ENCODE data around the gene MOB3A. TPM values are rescaled to one million over a fixed set of nuclear protein-coding genes. Genes with fewer than 3 reads are reported as not detected.

Gene MOB3A
- total RNA-seq, 1 donor from 2014 or later = 15.8 TPM

DNA sequence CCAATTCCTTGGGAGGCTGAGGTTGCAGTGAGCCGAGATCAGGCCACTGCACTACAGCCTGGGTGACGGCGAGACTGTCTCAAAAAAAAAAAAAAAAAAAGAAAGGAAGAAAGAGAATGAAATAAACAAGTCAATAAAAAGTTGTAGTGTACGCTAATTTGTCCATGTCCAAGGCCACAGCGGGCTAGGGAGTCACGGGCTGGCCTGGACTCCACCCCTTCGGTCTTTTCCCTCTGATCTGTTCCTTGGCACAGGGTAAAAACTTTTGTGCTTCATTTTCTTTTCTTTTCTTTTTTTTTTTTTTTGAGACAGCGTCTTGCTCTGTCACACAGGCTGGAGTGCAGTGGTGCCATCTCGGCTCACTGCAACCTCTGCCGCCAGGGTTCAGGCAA lies 25.7 kb downstream of the MOB3A start:
- H3K36me3 ChIP-seq (ENCODE audit: control insufficient read depth, insufficient read depth, low read length) = peaks cover 14% of the 10 kb centered on the region
- no peak overlapping the region for H3K4me3 ChIP-seq (ENCODE audit: low read depth, low read length)
- DNase-seq (ENCODE audit: low read depth) (no peak), FAIRE-seq (no peak)
- H3K27me3 ChIP-seq (ENCODE audit: control insufficient read depth, insufficient read depth, low read length) = no peaks in the 10 kb centered on the region
- TF ChIP-seq, protein P1, sequence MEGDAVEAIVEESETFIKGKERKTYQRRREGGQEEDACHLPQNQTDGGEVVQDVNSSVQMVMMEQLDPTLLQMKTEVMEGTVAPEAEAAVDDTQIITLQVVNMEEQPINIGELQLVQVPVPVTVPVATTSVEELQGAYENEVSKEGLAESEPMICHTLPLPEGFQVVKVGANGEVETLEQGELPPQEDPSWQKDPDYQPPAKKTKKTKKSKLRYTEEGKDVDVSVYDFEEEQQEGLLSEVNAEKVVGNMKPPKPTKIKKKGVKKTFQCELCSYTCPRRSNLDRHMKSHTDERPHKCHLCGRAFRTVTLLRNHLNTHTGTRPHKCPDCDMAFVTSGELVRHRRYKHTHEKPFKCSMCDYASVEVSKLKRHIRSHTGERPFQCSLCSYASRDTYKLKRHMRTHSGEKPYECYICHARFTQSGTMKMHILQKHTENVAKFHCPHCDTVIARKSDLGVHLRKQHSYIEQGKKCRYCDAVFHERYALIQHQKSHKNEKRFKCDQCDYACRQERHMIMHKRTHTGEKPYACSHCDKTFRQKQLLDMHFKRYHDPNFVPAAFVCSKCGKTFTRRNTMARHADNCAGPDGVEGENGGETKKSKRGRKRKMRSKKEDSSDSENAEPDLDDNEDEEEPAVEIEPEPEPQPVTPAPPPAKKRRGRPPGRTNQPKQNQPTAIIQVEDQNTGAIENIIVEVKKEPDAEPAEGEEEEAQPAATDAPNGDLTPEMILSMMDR (IDR thresholded peaks at IDR 0.05; ENCODE audit: insufficient read depth, low read length, severe bottlenecking) = no peak

DNA sequence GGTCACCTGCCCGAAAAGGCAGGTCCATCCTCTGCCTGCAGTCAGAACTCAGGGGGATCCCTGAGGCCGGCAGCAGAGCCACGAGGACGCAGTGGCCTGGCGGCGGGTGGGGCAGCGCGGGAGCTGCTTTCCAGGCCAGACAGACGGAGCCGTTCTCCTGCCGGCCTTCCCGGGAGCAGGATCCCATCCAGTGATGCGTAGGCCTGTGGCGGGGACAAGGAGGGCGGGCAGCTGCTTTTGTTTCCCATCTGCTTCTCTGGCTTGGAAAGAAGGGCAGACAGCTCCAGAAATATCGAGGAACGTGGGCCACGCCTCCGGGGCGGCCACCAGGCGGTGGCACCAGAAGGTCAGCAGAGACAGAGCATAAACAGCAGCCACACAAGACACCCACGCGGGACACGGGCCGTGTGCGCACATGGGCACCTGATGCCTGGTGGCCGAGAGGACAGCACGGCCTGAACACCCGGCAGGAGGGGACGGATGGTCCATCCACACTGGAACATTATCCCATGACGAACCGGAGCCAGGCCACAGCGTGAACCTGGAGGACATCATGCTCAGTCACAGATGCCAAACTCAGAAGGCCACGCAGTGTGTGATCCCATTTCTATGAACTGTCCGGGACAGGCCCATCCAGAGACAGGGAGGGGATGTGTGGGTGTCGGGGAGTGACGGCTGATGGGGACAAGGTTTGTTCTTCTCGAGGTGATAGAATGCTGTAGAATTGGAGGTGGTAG lies 31.2 kb downstream of the MOB3A start:
- no peak for FAIRE-seq
- H3K4me3 ChIP-seq (ENCODE audit: low read depth, low read length) = no peak overlapping the region
- TF ChIP-seq, protein P1 (IDR thresholded peaks at IDR 0.05; ENCODE audit: insufficient read depth, low read length, severe bottlenecking) = no peak
- H3K36me3 ChIP-seq (ENCODE audit: control insufficient read depth, insufficient read depth, low read length) = no peaks in the 10 kb centered on the region
- no peaks in the 10 kb centered on the region for H3K27me3 ChIP-seq (ENCODE audit: control insufficient read depth, insufficient read depth, low read length)
- no peak for DNase-seq (ENCODE audit: low read depth)

DNA sequence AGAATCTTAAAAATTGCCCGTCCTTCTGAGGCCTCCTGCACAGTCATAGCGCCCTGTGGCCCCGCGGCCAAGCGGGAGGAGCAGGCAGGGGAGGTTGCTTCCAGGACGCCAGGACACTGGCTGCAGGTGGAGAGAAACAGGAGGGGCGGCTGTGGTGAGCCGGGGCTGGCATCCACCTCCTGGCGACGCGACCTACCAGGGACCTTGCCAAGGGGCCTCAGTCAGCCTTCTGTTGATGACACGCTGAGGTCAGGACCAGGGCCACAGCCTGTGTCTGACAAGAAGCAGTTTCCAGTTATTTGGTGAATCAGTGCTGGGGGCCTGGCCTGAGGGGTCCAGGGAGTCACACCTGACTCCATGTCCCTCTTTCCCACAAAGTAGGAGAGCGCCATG lies 31.7 kb downstream of the MOB3A start:
- no peak for FAIRE-seq
- no peaks in the 10 kb centered on the region for H3K36me3 ChIP-seq (ENCODE audit: control insufficient read depth, insufficient read depth, low read length)
- no peak for DNase-seq (ENCODE audit: low read depth)
- no peaks in the 10 kb centered on the region for H3K27me3 ChIP-seq (ENCODE audit: control insufficient read depth, insufficient read depth, low read length)
- TF ChIP-seq, protein P1 (IDR thresholded peaks at IDR 0.05; ENCODE audit: insufficient read depth, low read length, severe bottlenecking) = no peak
- H3K4me3 ChIP-seq (ENCODE audit: low read depth, low read length) = no peak overlapping the region

DNA sequence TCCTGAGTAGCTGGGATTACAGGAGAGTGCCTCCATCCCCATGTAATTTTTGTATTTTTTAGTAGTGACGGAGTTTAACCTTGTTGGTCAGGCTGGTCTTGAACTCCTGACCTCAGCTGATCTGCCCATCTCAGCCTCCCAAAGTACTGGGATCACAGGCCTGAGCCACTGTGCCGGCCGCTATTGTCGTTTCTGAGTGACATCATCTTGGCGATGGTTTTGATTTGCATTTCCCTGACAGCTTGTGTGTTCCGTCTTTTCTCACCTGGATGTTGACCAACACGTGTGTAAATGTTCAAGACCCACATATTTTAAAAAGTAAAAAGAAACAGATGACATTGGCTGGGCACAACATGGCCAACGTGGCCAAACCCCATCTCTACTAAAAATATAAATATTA lies 32.3 kb downstream of the MOB3A start:
- Histone ChIP-seq H3K4me3 (ENCODE audit: low read depth, low read length) (no peak overlapping the region), H3K27me3 (ENCODE audit: control insufficient read depth, insufficient read depth, low read length) (no peaks in the 10 kb centered on the region), H3K36me3 (ENCODE audit: control insufficient read depth, insufficient read depth, low read length) (no peaks in the 10 kb centered on the region)
- TF ChIP-seq, protein P1 (IDR thresholded peaks at IDR 0.05; ENCODE audit: insufficient read depth, low read length, severe bottlenecking) = no peak
- FAIRE-seq = no peak
- no peak for DNase-seq (ENCODE audit: low read depth)

DNA sequence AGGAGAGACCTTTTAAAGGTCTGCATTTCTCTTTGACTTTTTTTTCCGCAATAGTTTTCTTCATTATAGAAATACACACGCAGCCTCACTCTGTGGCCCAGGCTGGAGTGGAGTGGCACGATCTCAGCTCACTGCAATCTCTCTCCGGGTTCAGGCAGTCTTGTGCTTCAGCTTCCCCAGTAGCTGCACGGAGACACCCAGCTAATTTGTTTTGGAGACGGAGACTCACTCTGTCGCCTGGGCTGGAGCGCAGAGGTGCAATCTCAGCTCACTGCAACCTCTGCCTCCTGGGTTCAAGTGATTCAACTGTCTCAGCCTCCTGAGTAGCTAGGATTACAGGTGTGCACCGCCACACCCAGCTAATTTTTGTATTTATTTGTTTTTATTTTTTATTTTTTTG lies 33.4 kb downstream of the MOB3A start:
- FAIRE-seq = no peak
- TF ChIP-seq, protein P1 (IDR thresholded peaks at IDR 0.05; ENCODE audit: insufficient read depth, low read length, severe bottlenecking) = no peak
- no peak for DNase-seq (ENCODE audit: low read depth)
- no peaks in the 10 kb centered on the region for H3K36me3 ChIP-seq (ENCODE audit: control insufficient read depth, insufficient read depth, low read length)
- no peak overlapping the region for H3K4me3 ChIP-seq (ENCODE audit: low read depth, low read length)
- no peaks in the 10 kb centered on the region for H3K27me3 ChIP-seq (ENCODE audit: control insufficient read depth, insufficient read depth, low read length)

DNA sequence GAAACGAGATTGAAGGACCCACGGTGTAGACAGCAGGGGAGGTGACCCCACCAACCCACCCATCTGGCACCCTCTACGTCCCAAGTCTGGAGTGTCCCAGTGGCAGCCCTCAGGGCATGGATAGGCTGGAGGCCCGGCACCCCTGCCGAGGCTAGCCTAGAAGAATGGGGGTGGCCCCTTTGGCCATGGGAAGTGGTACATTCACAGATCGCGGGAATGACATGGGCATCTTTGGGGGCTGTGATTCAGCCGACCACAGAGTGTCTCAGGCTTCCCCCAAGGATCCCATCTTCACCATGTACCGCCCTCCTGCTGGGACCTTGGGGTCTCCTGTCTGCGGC lies 33.8 kb downstream of the MOB3A start:
- no peak overlapping the region for H3K4me3 ChIP-seq (ENCODE audit: low read depth, low read length)
- no peaks in the 10 kb centered on the region for H3K36me3 ChIP-seq (ENCODE audit: control insufficient read depth, insufficient read depth, low read length)
- DNase-seq (ENCODE audit: low read depth) = no peak
- TF ChIP-seq, protein P1 (IDR thresholded peaks at IDR 0.05; ENCODE audit: insufficient read depth, low read length, severe bottlenecking) = no peak
- FAIRE-seq = no peak
- no peaks in the 10 kb centered on the region for H3K27me3 ChIP-seq (ENCODE audit: control insufficient read depth, insufficient read depth, low read length)

Measured in bronchial epithelial cell (primary cell).